Lower lobe of right lung (tissue), 2 donors: Measurements from ENCODE around the gene KCNG2. TPM values are rescaled to one million over a fixed set of nuclear protein-coding genes. Genes with fewer than 3 reads are reported as not detected.

Experiments
- ATAC-seq, 2 donors: fragments of 200-7000 bp; cut with Tn5 transposase; one replicate each; pipeline ENCODE4 v1.9.1; 2020 to 2022; ENCODE audit warnings: mild to moderate bottlenecking in 2 of 2, moderate library complexity in 2 of 2
- DNase-seq: peaks from one replicate; pipeline ENCODE4 v3.0.0-alpha.2; 2020
- H3K27ac ChIP-seq: fragments of 200-600 bp; one replicate; pipeline ENCODE4 v1.8.0; 2022
- H3K27me3 ChIP-seq: fragments of 200-600 bp; one replicate; pipeline ENCODE4 v1.8.0; 2022; ENCODE audit warnings: low read depth
- H3K36me3 ChIP-seq: fragments of 200-600 bp; one replicate; pipeline ENCODE4 v1.8.0; 2022; ENCODE audit warnings: mild to moderate bottlenecking
- H3K4me1 ChIP-seq: fragments of 200-600 bp; one replicate; pipeline ENCODE4 v1.8.0; 2022
- H3K4me3 ChIP-seq: fragments of 200-600 bp; one replicate; pipeline ENCODE4 v1.8.0; 2022; ENCODE audit warnings: mild to moderate bottlenecking
- H3K9me3 ChIP-seq: fragments of 200-600 bp; one replicate; pipeline ENCODE4 v1.8.0; 2022
- CTCF ChIP-seq: fragments of 200-600 bp; IDR thresholded peaks from one replicate; pipeline ENCODE4 v1.8.0; 2022; ENCODE audit warnings: antibody characterized with exemption, mild to moderate bottlenecking
- intact Hi-C: fragments of 100-400 bp; cut with DNase I; formaldehyde crosslinking; loops from one replicate; pipeline ENCODE4 v1.11.0; 2022
- total RNA-seq: library from RNA; stranded (reverse); fragmentation: NEBNext Ultra II Directional; extraction: Animal tissue kit (Norgen Biotek cat#: 25700); gene quantifications from one replicate; pipeline ENCODE4 v1.2.1, GENCODE V29; 2021
- donor health status: DM: no; HTN: yes; CAD: no; lungs with severe emphysema.

The KCNG2 gene
- total RNA-seq, 1 donor from 2014 or later = 0.50 TPM

DNA sequence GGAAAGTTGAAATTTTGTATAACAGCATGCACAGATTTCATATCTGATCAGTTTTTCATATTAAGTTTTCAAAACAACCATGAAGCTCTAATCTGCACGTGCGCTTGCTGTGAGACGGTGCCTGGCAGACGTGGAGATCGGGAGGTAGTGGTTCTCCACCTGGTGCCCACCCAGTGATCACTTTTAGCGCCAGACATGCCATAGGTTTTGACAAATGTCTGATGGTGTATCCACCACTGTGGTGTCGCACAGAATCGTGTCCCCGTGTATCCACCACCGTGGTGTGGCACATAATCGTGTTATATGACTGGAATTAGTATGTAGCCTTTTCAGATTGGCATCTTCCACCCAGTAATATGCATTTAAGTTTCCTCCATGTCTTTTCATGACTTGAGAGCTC lies 40.9 kb upstream of the KCNG2 start:
- ATAC-seq (no peak), DNase-seq (no peak)
- TF ChIP-seq CTCF = no peak

DNA sequence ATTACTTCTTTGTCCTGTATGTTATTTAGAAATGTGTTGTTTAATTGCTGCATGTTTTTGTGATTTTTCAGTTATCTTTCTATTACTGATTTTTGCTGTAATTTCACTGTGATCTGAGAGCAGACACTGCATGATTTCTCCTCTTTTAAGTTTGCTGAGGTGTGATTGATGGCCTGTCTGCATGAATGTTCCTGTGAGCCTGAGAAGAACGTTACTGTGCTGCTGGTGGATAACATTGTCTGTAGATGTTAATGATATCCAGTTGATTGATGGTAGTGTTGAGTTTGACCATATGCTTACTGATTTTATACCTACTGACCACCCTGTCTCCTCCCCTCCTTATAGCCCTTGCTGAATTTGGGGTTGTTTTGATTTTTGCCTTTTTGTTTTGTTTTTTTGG lies 37.4 kb upstream of the KCNG2 start:
- no peak overlapping the region for H3K4me3 ChIP-seq
- no peaks in the 10 kb centered on the region for H3K27me3 ChIP-seq
- DNase-seq (no peak), ATAC-seq (no peak)
- H3K36me3 ChIP-seq = peaks cover 10% of the 10 kb centered on the region
- intact Hi-C loops = no loop called here
- no peaks in the 10 kb centered on the region for H3K4me1 ChIP-seq
- H3K27ac ChIP-seq = no peak overlapping the region
- TF ChIP-seq CTCF = no peak
- H3K9me3 ChIP-seq = peaks cover 9% of the 10 kb centered on the region

More for the DNA sequence above, 40.9 kb upstream of the KCNG2 start:
- no peaks in the 10 kb centered on the region for H3K27me3 ChIP-seq
- H3K9me3 ChIP-seq = peaks cover 9% of the 10 kb centered on the region
- intact Hi-C loops = no loop called here
- no peaks in the 10 kb centered on the region for H3K4me1 ChIP-seq
- peaks cover 34% of the 10 kb centered on the region for H3K36me3 ChIP-seq
- no peak overlapping the region for H3K27ac ChIP-seq
- H3K4me3 ChIP-seq = no peak overlapping the region

GRCh38 chr18:79760881-79761280 lies 36.9 kb upstream of the KCNG2 start:
- H3K4me1 ChIP-seq = no peaks in the 10 kb centered on the region
- H3K36me3 ChIP-seq = peaks cover 5% of the 10 kb centered on the region
- peaks cover 9% of the 10 kb centered on the region for H3K9me3 ChIP-seq
- H3K27me3 ChIP-seq = no peaks in the 10 kb centered on the region
- TF ChIP-seq CTCF = no peak
- DNase-seq (no peak), ATAC-seq (no peak)
- intact Hi-C loops = no loop called here
- H3K27ac ChIP-seq = no peak overlapping the region
- H3K4me3 ChIP-seq = no peak overlapping the region

DNA sequence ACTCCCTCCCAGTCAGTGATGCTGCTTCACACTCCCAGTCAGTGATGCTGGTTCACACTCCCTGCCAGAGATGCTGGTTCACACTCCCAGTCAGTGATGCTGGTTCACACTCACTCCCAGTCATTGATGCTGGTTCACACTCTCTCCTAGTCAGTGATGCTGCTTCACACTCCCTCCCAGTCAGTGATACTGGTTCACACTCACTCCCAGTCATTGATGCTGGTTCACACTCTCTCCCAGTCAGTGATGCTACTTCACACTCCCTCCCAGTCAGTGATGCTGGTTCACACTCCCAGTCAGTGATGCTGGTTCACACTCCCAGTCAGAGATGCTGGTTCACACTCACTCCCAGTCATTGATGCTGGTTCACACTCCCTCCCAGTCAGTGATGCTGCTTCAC lies 34.3 kb upstream of the KCNG2 start:
- H3K27ac ChIP-seq = no peak overlapping the region
- no peaks in the 10 kb centered on the region for H3K36me3 ChIP-seq
- no peak for TF ChIP-seq CTCF
- peaks cover 16% of the 10 kb centered on the region for H3K9me3 ChIP-seq
- DNase-seq = no peak
- H3K4me1 ChIP-seq = no peaks in the 10 kb centered on the region
- intact Hi-C loops = no loop called here
- ATAC-seq = no peak
- peaks cover 6% of the 10 kb centered on the region for H3K27me3 ChIP-seq
- H3K4me3 ChIP-seq = no peak overlapping the region

- Histone ChIP-seq H3K27ac (no peak overlapping the region), H3K4me1 (no peaks in the 10 kb centered on the region), H3K9me3 (peaks cover 12% of the 10 kb centered on the region), H3K36me3 (no peaks in the 10 kb centered on the region), H3K27me3 (peaks cover 6% of the 10 kb centered on the region), H3K4me3 (no peak overlapping the region)
- no peak for ATAC-seq
- no peak for DNase-seq
- no peak for TF ChIP-seq CTCF
- intact Hi-C loops = no loop called here
Measured at GRCh38 chr18:79764131-79764530, 33.6 kb upstream of the KCNG2 start.
